ENCODE data around the gene RFESD.

The RFESD gene

DNA sequence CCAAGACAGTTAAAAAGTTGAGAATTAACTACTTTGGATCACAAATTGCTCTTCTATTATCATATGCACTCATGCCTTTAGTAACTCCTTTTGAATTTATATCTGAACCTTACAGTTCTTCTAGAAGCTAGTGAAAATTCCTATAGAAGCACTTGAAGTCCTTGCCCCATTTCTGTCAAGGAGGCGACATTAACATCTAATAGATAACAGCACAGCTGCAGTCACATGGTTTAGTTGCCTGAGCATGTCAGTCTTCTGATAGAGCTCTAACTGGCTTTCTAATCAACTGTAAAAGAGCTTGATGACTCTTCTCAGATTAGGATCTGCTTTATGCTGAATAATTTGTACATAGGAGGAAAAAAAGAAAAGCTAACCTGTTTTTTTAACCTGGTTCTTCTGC lies 9.0 kb downstream of the RFESD start:
- H3K4me3 ChIP-seq (ENCODE audit: low read length) = no peak overlapping the region

DNA sequence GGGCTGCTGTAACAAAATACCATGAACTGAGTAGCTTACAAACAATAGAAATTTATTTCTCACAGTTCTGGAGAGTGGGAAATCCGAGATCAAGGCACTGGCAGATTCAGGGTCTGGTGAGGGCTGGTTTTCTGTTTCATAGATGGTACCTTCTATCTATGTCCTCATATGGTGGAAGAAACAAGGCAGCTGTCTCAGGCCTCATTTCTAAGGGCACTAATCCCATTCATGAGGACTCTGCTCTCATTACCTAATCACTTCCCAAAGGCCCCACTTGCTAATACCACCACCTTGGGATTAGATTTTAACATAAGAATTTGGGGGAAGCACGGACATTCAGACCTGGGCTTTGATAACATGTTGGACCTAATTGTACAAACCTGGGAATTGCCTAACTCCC lies 13.5 kb downstream of the RFESD start:
- no peaks in the 10 kb centered on the region for H3K36me3 ChIP-seq (ENCODE audit: insufficient read depth, low read length)
- H3K27me3 ChIP-seq (ENCODE audit: insufficient read depth, low read length) = no peaks in the 10 kb centered on the region
- H3K4me3 ChIP-seq (ENCODE audit: low read length) = no peak overlapping the region
- H2AFZ ChIP-seq (ENCODE audit: low read depth, low read length) = no peak overlapping the region
- H3K4me1 ChIP-seq (ENCODE audit: insufficient read depth, low read length) = peaks cover 4% of the 10 kb centered on the region
- no peaks in the 10 kb centered on the region for H3K9me3 ChIP-seq (ENCODE audit: low read length)

More for the DNA sequence above, 9.0 kb downstream of the RFESD start:
- peaks cover 7% of the 10 kb centered on the region for H3K4me1 ChIP-seq (ENCODE audit: insufficient read depth, low read length)
- H3K36me3 ChIP-seq (ENCODE audit: insufficient read depth, low read length) = no peaks in the 10 kb centered on the region
- no peak overlapping the region for H2AFZ ChIP-seq (ENCODE audit: low read depth, low read length)
- no peaks in the 10 kb centered on the region for H3K27me3 ChIP-seq (ENCODE audit: insufficient read depth, low read length)
- no peaks in the 10 kb centered on the region for H3K9me3 ChIP-seq (ENCODE audit: low read length)

DNA sequence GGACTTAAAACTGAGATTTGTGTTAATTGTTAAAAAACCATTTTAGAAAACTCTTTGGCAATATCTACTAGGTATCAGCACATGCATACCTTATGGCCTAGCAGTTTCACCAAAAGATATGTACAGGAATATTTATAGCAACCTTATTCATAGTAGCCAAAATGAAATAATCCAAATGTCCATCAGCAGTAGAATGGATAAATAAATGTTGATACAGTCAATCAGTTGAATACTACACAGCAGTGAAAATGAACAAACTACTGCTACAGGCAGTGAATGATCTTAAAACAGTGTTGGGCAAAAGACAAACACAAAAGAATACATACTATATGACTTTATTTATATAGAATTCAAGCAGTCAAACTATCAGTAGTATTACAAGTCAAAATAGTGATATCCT lies 16.4 kb downstream of the RFESD start:
- no peaks in the 10 kb centered on the region for H3K36me3 ChIP-seq (ENCODE audit: insufficient read depth, low read length)
- peaks cover 4% of the 10 kb centered on the region for H3K4me1 ChIP-seq (ENCODE audit: insufficient read depth, low read length)
- no peaks in the 10 kb centered on the region for H3K27me3 ChIP-seq (ENCODE audit: insufficient read depth, low read length)
- H2AFZ ChIP-seq (ENCODE audit: low read depth, low read length) = no peak overlapping the region
- no peak overlapping the region for H3K4me3 ChIP-seq (ENCODE audit: low read length)
- H3K9me3 ChIP-seq (ENCODE audit: low read length) = no peaks in the 10 kb centered on the region

DNA sequence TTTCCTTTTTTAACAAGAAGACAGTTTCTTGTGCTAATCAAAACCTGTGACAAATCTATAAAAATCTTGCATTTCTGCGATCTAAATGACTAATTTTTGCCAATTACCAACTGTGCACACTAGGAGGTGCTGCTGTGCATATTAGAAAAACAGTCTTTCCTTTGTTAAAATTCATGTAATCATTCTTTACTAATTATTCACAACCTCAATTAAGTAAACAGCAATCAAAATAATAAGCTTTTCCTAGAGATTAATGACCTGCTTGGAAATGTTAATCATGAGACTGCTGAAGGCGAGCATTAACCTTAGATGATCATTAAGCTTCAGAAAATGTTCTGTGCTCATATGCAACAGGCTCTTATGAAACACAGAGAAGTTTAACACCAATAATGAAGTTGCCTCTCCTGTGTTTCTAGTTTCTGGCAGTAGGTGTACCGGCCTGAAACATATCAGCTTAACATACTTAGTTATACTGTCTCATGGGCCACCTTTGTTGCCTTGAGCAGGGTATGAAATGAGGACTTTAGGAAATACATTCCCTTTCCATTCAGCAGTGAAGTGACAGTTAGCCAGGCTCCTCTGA lies 17.7 kb downstream of the RFESD start:
- H3K4me3 ChIP-seq (ENCODE audit: low read length) = no peak overlapping the region
- peaks cover 4% of the 10 kb centered on the region for H3K4me1 ChIP-seq (ENCODE audit: insufficient read depth, low read length)
- H3K27me3 ChIP-seq (ENCODE audit: insufficient read depth, low read length) = no peaks in the 10 kb centered on the region
- H3K36me3 ChIP-seq (ENCODE audit: insufficient read depth, low read length) = no peaks in the 10 kb centered on the region
- H3K9me3 ChIP-seq (ENCODE audit: low read length) = no peaks in the 10 kb centered on the region
- peak overlapping the region; percentile 74 for H2AFZ ChIP-seq (ENCODE audit: low read depth, low read length)

DNA sequence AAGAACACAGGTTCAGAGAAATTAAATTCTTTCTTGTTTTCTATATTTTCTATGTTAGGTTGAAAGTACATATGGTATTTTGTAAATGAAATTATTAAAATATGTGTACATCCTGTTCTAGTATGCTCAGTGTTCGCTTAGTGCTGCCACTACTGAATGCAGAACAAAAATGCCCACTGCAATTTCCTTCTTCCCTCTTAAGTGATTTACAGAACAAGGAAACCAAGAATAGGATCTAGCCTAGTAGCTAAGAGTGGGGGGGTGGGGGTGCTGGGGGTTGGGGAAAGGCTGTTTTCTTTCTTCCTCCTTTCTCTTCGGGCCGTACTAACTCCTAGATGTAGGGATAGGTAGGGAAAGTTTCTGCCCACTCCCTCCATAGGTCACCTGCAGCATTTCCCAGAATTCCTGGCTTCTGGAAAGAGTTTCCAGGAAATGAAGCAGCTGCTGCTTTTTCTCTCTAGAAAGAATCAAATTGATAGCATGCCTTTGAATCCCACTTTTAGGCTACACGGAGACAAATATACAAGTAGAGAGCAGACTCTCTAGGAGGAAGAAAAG lies 20.6 kb downstream of the RFESD start:
- Histone ChIP-seq H3K4me3 (ENCODE audit: low read length) (no peak overlapping the region), H3K4me1 (ENCODE audit: insufficient read depth, low read length) (peaks cover 6% of the 10 kb centered on the region), H2AFZ (ENCODE audit: low read depth, low read length) (no peak overlapping the region), H3K9me3 (ENCODE audit: low read length) (no peaks in the 10 kb centered on the region), H3K36me3 (ENCODE audit: insufficient read depth, low read length) (no peaks in the 10 kb centered on the region), H3K27me3 (ENCODE audit: insufficient read depth, low read length) (no peaks in the 10 kb centered on the region)

DNA sequence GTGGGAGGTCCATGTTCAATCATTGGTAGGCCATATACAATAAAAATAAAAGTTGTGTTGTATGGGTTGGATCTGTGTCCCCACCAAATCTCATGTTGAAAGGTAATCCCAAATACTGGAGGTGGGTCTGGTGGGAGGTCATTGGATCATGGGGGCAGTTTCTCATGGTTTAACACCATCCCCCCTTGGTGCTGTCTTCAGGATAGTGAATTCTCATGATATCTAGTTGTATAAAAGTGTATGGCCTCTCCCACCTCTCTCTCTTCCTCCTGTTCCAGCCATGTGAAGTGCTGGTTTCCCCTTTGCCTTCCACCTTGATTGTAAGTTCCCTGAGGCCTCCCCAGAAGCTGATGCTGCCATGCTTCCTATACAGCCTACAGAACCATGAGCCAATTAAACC lies 21.1 kb downstream of the RFESD start:
- no peaks in the 10 kb centered on the region for H3K9me3 ChIP-seq (ENCODE audit: low read length)
- no peak overlapping the region for H2AFZ ChIP-seq (ENCODE audit: low read depth, low read length)
- no peaks in the 10 kb centered on the region for H3K36me3 ChIP-seq (ENCODE audit: insufficient read depth, low read length)
- H3K4me1 ChIP-seq (ENCODE audit: insufficient read depth, low read length) = peaks cover 6% of the 10 kb centered on the region
- H3K4me3 ChIP-seq (ENCODE audit: low read length) = no peak overlapping the region
- no peaks in the 10 kb centered on the region for H3K27me3 ChIP-seq (ENCODE audit: insufficient read depth, low read length)

DNA sequence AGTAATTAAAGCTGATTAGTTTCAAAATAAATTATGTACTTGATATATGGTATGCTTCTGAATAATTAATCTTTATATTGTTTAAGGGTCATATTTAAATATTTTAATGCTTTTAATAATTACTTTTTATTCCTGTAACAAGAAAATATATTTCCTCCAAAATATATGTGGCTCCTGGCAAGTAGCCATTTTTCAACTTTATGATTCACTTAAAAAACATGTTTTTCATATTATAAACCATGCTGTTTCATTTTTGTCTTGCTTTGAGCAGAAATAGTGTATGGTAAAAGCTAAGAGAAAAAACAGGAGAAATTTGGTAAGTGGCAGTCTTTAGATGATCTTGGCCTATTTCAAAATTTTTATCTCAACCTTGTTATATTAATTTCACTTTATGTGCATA lies 21.6 kb downstream of the RFESD start:
- H3K4me3 ChIP-seq (ENCODE audit: low read length) = no peak overlapping the region
- H3K4me1 ChIP-seq (ENCODE audit: insufficient read depth, low read length) = peaks cover 8% of the 10 kb centered on the region
- H3K9me3 ChIP-seq (ENCODE audit: low read length) = no peaks in the 10 kb centered on the region
- no peaks in the 10 kb centered on the region for H3K27me3 ChIP-seq (ENCODE audit: insufficient read depth, low read length)
- H3K36me3 ChIP-seq (ENCODE audit: insufficient read depth, low read length) = no peaks in the 10 kb centered on the region
- H2AFZ ChIP-seq (ENCODE audit: low read depth, low read length) = no peak overlapping the region

DNA sequence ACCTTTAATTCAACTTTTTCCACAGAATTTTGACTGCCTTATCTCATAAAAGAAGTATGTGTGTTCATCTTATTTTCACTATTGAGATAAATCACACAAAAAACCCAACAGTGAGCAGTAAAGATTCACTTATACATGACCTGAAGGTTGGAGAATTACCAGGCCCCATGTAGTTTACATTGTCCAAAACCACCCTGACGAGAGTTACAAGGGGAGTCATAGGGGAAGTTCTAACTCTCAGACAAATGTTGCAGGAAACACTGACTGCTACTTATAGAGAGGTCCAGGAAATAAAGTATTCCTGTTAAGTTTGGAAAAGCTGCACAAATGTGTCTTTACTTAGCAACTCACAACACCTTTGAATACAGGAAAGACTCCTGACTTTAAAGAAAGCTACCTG lies 22.2 kb downstream of the RFESD start:
- no peaks in the 10 kb centered on the region for H3K27me3 ChIP-seq (ENCODE audit: insufficient read depth, low read length)
- no peaks in the 10 kb centered on the region for H3K9me3 ChIP-seq (ENCODE audit: low read length)
- H3K36me3 ChIP-seq (ENCODE audit: insufficient read depth, low read length) = no peaks in the 10 kb centered on the region
- no peak overlapping the region for H2AFZ ChIP-seq (ENCODE audit: low read depth, low read length)
- no peak overlapping the region for H3K4me3 ChIP-seq (ENCODE audit: low read length)
- peaks cover 9% of the 10 kb centered on the region for H3K4me1 ChIP-seq (ENCODE audit: insufficient read depth, low read length)

DNA sequence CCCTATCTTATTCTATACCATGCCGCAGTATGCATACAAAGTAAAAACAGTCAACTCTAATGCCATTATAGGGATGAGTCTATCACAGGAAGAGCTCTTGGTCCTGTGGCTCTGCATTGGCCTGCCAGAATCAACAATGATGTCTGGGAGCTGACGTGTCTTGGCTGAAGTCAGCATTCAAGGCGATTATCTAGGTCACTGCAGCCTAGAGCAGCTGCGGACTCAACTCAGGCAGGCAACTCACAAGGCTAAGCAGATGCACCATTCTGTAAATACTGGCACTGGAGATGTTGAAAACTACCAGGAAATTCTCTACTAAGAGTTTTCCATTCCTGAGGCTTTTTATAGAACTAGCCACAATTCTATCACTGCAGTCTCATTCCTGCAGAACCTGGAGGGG lies 23.0 kb downstream of the RFESD start:
- Histone ChIP-seq H3K4me1 (ENCODE audit: insufficient read depth, low read length) (peaks cover 7% of the 10 kb centered on the region), H3K27me3 (ENCODE audit: insufficient read depth, low read length) (no peaks in the 10 kb centered on the region), H3K9me3 (ENCODE audit: low read length) (no peaks in the 10 kb centered on the region), H3K4me3 (ENCODE audit: low read length) (no peak overlapping the region), H2AFZ (ENCODE audit: low read depth, low read length) (peak overlapping the region; percentile 44), H3K36me3 (ENCODE audit: insufficient read depth, low read length) (no peaks in the 10 kb centered on the region)

DNA sequence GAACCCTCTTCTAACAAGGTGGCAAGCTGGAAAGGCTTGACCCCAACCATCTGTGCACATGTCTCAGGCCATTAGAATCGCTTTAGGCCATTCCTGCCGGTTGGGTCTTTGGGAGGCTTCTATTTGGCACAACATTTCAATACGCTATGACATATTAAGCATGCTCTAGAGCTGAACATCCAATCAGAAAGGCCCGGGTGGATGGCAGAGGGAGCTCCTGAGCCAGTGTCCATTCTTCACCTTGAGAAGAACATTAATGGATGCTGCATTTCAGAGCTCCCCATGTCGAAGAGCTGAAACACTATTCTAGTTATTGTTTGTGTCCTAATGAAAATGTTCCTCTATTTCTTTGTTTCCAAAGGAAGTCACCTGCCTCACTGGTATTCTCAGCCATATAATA lies 23.4 kb downstream of the RFESD start:
- Histone ChIP-seq H3K4me3 (ENCODE audit: low read length) (no peak overlapping the region), H3K9me3 (ENCODE audit: low read length) (no peaks in the 10 kb centered on the region), H3K27me3 (ENCODE audit: insufficient read depth, low read length) (no peaks in the 10 kb centered on the region), H2AFZ (ENCODE audit: low read depth, low read length) (peak overlapping the region; percentile 44), H3K4me1 (ENCODE audit: insufficient read depth, low read length) (peaks cover 5% of the 10 kb centered on the region), H3K36me3 (ENCODE audit: insufficient read depth, low read length) (no peaks in the 10 kb centered on the region)

DNA sequence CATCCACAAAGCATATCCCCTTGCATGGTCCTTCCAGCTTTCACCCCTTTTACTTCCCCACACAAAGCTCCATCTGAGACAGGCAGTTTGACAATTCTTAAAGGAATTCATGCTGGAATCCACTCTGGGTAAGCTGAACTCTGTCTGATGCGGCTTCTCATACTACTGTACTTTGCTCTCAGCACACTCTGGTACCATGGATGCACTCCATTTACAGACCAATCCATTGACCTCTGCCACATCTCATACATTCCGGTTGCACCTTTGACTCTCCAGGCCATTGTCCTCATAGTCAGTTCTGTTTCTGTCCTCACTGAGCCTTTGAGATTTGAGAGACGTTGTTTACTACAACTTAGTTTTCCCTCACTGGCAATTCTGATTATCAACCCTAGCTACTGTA lies 24.0 kb downstream of the RFESD start:
- H3K9me3 ChIP-seq (ENCODE audit: low read length) = no peaks in the 10 kb centered on the region
- no peak overlapping the region for H2AFZ ChIP-seq (ENCODE audit: low read depth, low read length)
- peaks cover 5% of the 10 kb centered on the region for H3K4me1 ChIP-seq (ENCODE audit: insufficient read depth, low read length)
- no peaks in the 10 kb centered on the region for H3K27me3 ChIP-seq (ENCODE audit: insufficient read depth, low read length)
- H3K36me3 ChIP-seq (ENCODE audit: insufficient read depth, low read length) = no peaks in the 10 kb centered on the region
- no peak overlapping the region for H3K4me3 ChIP-seq (ENCODE audit: low read length)

DNA sequence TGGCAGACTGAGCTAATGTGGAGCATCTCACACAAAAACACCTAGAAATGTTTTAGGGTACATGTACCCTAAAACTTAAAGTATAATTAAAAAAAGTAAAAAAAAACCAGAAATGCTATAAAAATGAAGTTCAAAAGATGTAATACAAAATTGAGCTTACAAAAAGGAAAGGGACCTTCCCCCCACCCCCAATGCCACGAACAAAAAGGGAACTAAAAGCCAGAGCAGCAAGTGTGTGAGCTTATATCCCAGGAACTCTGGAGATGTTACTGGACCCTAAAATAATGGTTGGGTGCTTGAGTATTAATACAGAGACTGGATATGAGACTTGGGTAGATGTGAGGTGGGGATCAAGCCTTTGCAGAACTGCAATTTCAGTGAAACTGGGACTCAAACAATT lies 25.2 kb downstream of the RFESD start:
- Histone ChIP-seq H2AFZ (ENCODE audit: low read depth, low read length) (no peak overlapping the region), H3K36me3 (ENCODE audit: insufficient read depth, low read length) (no peaks in the 10 kb centered on the region), H3K27me3 (ENCODE audit: insufficient read depth, low read length) (no peaks in the 10 kb centered on the region), H3K4me3 (ENCODE audit: low read length) (no peak overlapping the region), H3K4me1 (ENCODE audit: insufficient read depth, low read length) (peaks cover 5% of the 10 kb centered on the region), H3K9me3 (ENCODE audit: low read length) (no peaks in the 10 kb centered on the region)

DNA sequence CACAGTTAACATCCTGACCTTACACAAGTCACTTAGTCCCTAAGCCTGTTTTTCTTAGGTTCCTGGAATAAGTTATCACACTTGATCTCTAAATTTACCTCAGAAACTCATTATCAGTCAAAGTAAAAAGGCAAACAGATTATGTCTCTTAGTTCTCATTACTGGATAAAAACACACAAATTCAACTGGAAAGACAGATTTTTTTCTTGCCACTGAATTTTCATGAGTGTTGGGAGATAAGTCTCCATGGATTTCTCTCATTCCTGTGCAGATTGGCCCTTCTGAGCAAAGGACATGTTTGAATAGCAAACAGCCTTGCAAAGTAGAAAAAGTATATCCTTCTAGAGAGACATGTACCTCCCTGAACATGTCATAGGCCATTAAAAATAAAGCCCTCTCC lies 26.1 kb downstream of the RFESD start:
- Histone ChIP-seq H3K4me1 (ENCODE audit: insufficient read depth, low read length) (peaks cover 5% of the 10 kb centered on the region), H3K4me3 (ENCODE audit: low read length) (no peak overlapping the region), H3K27me3 (ENCODE audit: insufficient read depth, low read length) (no peaks in the 10 kb centered on the region), H2AFZ (ENCODE audit: low read depth, low read length) (no peak overlapping the region), H3K9me3 (ENCODE audit: low read length) (no peaks in the 10 kb centered on the region), H3K36me3 (ENCODE audit: insufficient read depth, low read length) (no peaks in the 10 kb centered on the region)

DNA sequence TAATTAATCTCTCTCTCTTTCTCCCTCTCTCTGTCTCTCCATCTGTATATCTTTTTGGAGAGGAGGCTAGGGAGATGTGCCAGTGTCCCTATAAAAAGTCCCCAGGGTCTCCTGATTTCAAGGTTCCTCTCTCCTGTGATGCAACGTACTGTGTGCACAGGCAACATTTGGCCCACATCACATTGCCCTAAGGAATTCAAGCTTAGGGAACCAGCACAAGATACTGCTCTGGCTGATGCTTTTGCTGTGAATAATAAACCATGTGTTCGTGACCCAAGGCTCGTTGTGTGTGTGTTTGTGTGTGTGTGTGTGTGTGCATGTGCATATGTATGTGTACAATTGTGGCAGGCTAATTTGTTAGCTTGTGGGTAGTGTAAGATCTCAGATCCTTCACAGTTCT lies 26.5 kb downstream of the RFESD start:
- Histone ChIP-seq H3K4me3 (ENCODE audit: low read length) (no peak overlapping the region), H2AFZ (ENCODE audit: low read depth, low read length) (no peak overlapping the region), H3K4me1 (ENCODE audit: insufficient read depth, low read length) (peaks cover 5% of the 10 kb centered on the region), H3K9me3 (ENCODE audit: low read length) (no peaks in the 10 kb centered on the region), H3K36me3 (ENCODE audit: insufficient read depth, low read length) (no peaks in the 10 kb centered on the region), H3K27me3 (ENCODE audit: insufficient read depth, low read length) (no peaks in the 10 kb centered on the region)
